GM21515 (cell line): ENCODE data around the gene AP4E1.
"Not testable (repeated sequence)": the region's sequence is repeated elsewhere in the genome, so short reads cannot be mapped to it uniquely, and the experiment has no call there.

Experiments
- ATAC-seq: cut with Tn5 transposase; IDR thresholded peaks from one replicate; pipeline ENCODE4 v1.9.1; 2021; ENCODE audit not compliant: unreplicated experiment

Gene AP4E1

DNA sequence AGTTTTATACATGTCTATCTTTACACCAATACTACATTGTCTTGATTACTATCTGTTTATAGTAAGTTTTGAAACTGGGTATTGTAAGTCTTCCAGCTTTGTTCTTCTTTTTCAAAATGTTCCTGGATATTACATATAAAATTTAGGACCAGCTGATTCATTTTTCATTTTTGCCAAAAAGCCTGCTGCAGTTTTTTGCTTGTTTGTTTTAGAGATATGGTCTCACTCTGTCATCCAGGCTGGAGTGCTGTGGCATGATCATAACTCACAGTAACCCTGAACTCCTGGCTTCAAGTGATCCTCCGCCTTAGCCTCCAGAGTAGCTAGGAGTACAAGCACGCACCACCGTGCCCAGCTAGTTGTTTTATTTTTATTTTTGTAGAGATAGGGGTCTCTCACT lies 20.4 kb upstream of the AP4E1 start:
- ATAC-seq = no peak

GRCh38 chr15:50889589-50889988 lies 18.9 kb upstream of the AP4E1 start:
- ATAC-seq = no peak

- ATAC-seq = no peak
These were observed 17.7 kb upstream of the AP4E1 start for GRCh38 chr15:50890751-50891150.

DNA sequence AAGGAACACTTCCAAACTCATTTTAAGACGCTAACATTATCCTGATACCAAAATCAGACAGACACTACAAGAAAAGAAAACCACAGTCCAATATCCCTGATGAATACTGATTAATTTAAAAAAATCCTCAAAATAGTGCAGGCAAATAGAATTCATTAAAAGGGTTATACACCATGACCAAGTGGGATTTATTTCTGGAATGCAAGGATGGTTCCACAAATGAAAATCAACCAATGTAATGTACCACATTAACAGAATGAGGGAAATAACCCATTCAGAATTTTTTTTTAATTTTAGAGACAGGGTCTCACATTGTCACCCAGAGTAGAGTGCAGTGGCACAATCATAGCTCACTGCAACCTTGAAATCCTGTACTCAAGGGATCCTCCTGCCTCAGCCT lies 17.3 kb upstream of the AP4E1 start:
- no peak for ATAC-seq

- no peak for ATAC-seq
These were observed 14.5 kb upstream of the AP4E1 start for GRCh38 chr15:50893976-50894375.

GRCh38 chr15:50901390-50901789 lies 7.1 kb upstream of the AP4E1 start:
- not testable (repeated sequence) for ATAC-seq

GRCh38 chr15:50904211-50904610 lies 4.3 kb upstream of the AP4E1 start:
- no peak for ATAC-seq

- no peak for ATAC-seq
These were observed 3.4 kb upstream of the AP4E1 start for GRCh38 chr15:50905055-50905454.

DNA sequence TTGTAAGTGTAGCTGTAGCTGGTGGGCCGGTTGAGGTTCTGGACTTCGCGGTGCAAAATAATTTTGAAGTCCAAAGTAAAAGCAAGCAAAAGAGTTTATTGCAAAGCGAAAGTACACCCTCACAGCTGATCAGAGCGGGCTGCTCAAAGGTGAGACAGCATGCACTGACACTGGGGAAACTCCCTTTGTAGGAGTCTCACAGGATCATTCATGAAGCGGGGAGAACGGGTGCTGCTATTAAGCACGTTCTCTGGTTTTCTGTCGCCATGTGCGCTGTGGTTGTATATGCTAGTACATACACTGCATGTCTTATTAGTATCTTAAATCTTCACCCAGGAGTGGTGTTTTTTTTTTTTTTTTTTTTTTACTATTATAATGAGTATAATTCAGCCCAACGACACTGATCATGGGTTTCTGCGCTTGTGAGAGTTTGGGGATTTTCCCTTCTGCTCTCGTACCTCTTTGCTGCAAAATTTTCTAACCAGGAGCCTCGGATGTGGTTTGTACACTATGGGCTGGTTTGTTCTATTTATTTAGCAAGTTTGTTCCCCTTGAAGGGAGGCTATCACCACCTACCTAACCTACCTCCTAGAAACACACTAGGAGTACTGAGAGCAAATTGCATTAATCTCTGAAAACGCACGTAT lies 1.4 kb upstream of the AP4E1 start:
- peak; percentile 58 for ATAC-seq

DNA sequence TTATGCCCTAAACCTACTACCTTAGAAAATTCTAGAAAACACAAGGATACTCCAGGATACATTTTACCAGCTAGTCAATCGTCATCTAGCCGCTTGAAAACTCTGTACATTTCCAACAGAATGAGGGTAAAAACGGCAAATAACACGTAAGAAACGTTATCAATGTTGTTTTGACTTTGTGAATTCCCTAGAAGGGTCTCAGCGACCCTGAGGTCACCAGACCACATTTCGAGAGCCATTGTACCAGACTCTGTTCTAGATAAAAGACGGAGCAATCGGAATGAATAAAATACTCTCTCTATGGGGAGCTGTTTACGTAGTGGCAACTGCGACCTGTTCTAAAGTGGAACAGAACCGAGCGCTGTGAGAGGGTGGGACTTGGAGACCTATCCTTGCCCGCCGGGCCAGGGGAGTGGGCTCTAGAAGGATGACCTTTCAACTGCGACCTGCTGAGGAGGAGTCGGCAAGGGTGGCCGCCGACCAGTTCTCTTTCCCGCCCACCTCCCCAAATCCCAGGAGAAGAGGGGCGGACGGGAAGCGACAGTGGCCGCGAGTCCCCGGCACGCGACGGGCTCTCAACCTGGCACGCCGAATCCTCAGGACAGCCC lies 778 bp upstream of the AP4E1 start:
- ATAC-seq = peak; percentile 18

DNA sequence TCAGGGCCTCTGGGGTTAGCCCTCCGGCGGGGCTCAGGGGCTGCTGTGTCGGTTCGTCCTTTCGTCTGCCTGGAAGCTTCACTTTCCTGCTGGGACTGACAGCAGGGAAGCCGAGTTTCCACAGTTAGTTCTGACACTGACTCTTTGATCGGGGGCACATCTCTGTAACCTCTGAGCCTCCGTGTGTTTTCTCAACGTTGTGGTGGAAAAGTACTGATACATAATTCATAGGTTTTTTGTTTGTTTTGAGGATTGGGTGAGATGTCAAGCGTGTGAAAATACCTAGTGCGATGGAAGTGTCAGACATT lies 481 bp downstream of the AP4E1 start:
- no peak for ATAC-seq

DNA sequence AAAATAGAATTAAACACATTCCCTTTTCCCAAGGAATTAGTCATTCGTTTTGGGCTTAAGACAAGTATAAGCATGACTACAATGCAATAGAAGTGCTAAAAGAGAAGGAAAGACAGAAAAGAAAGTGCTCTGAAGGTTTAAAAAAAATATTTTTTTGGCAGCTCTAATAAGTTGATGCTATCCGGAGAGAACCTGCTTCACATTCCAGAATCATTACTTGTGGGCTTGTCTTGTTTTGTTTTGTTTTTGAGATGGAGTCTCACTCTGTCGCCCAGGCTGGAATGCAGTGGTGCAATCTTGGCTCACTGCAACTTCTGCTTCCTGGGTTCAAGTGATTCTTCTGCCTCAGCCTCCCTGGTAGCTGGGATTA lies 1.9 kb downstream of the AP4E1 start:
- not testable (repeated sequence) for ATAC-seq

- ATAC-seq = no peak
These were observed 2.5 kb downstream of the AP4E1 start for GRCh38 chr15:50911001-50911400.

GRCh38 chr15:50911621-50912020 lies 3.1 kb downstream of the AP4E1 start:
- no peak for ATAC-seq

GRCh38 chr15:50916400-50916799 lies 7.9 kb downstream of the AP4E1 start:
- ATAC-seq = no peak

DNA sequence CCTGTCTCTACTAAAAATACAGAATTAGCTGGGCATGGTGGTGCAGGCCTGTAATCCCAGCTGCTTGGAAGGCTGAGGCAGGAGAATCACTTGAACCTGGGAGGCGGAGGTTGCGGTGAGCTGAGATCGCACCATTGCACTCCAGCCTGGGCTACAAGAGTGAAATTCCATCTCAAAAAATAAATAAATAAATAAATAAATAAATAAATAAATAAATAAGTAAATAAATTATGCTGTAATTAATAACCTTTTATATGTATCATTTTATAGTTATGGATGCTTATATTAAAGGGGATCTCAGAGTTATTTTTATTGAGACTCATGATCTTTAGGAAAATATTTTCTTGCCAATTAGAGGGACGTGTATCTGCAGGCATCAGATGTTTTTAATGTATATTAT lies 10.9 kb downstream of the AP4E1 start:
- not testable (repeated sequence) for ATAC-seq

GRCh38 chr15:50925281-50925680 lies 16.8 kb downstream of the AP4E1 start:
- no peak for ATAC-seq

- no peak for ATAC-seq
These were observed 20.6 kb downstream of the AP4E1 start for GRCh38 chr15:50929062-50929461.

- no peak for ATAC-seq
These were observed 22.3 kb downstream of the AP4E1 start for GRCh38 chr15:50930792-50931191.

DNA sequence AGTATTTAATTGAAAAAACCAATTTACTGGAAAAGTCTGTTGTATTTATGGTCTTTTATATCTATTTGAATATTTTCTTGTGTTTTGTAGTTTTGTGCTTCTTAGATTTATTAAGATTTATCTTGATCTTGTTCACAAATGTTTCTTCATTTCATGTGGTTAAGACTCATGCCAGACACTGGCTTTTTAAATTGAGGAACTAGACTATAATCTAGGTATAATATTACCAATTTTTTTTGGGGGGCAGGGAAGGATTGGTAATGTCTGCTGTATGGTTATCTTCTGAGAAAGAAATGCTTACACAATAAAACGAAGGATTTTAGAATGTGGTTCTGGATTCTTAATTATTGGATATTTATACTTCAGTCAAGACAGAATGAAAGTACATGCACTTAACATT lies 24.9 kb downstream of the AP4E1 start:
- ATAC-seq = no peak

- no peak for ATAC-seq
These were observed 30.0 kb downstream of the AP4E1 start for GRCh38 chr15:50938525-50938924.

GRCh38 chr15:50939911-50940310 lies 31.4 kb downstream of the AP4E1 start:
- ATAC-seq = no peak

DNA sequence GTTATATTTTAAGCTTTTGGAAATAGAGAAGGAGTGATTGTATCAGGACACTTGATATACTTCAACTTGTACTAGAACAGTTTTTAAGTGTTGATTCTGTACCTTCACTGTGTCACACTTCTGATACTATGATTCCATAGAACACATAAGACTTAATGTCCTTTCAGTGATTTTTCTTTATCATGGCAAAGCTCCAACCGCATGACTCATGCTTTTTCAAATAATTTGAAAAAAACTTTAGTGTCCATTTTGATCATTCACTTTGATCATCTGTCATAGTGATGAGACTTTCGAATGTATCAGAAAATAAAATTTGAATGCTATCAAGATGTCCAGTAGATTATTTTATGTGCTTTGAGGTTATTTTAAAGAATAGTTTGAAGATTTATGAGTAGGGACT lies 32.0 kb downstream of the AP4E1 start:
- no peak for ATAC-seq
